GM23338 (cell line): ENCODE data around the gene NUCB1. TPM values are rescaled to one million over a fixed set of nuclear protein-coding genes. Genes with fewer than 3 reads are reported as not detected.

Source experiments
- ATAC-seq: fragments of 200-7000 bp; cut with Tn5 transposase; 3 replicates; pipeline ENCODE4 v1.9.1; 2020
- DNase-seq: peaks from one replicate; pipeline ENCODE4 v3.0.0-alpha.2; 2015; ENCODE audit warnings: low spot score
- H2AFZ ChIP-seq: fragments of 200-600 bp; sonication (generic); 2 replicates; pipeline ENCODE4 v1.8.0; 2016; ENCODE audit warnings: antibody characterized with exemption, mild to moderate bottlenecking, moderate library complexity
- H3F3A ChIP-seq: fragments of 200-600 bp; sonication (generic); replicated peaks from 2 replicates; pipeline ENCODE4 v1.8.0; 2017; ENCODE audit warnings: antibody characterized with exemption, mixed run types, low read depth
- H3K27ac ChIP-seq: fragments of 200-600 bp; sonication (generic); 2 replicates; pipeline ENCODE4 v1.6.1; 2016; ENCODE audit warnings: low read depth
- H3K27me3 ChIP-seq: fragments of 200-600 bp; sonication (generic); 2 replicates; pipeline ENCODE4 v1.8.0; 2016; ENCODE audit warnings: mild to moderate bottlenecking, mixed run types, moderate library complexity; ENCODE audit not compliant: insufficient read depth
- H3K36me3 ChIP-seq: fragments of 200-600 bp; sonication (generic); 2 replicates; pipeline ENCODE4 v1.8.0; 2016; ENCODE audit warnings: mild to moderate bottlenecking; ENCODE audit not compliant: insufficient read depth
- H3K4me1 ChIP-seq: fragments of 200-600 bp; sonication (generic); 2 replicates; pipeline ENCODE4 v1.8.0; 2016; ENCODE audit warnings: mild to moderate bottlenecking, moderate library complexity; ENCODE audit not compliant: insufficient read depth
- H3K4me2 ChIP-seq: fragments of 200-600 bp; sonication (generic); 2 replicates; pipeline ENCODE4 v1.7.1; 2017; ENCODE audit warnings: mixed run types
- H3K4me3 ChIP-seq: fragments of 200-600 bp; sonication (generic); 2 replicates; pipeline ENCODE4 v1.6.1; 2016; ENCODE audit warnings: mixed run types
- H3K79me2 ChIP-seq: fragments of 200-600 bp; sonication (generic); replicated peaks from 2 replicates; pipeline ENCODE4 v1.8.0; 2017; ENCODE audit warnings: mild to moderate bottlenecking; ENCODE audit not compliant: insufficient read depth
- H3K9me2 ChIP-seq: fragments of 200-600 bp; sonication (generic); 2 replicates; pipeline ENCODE4 v1.8.0; 2017; ENCODE audit not compliant: insufficient read depth
- H4K20me1 ChIP-seq: fragments of 200-600 bp; sonication (generic); replicated peaks from 2 replicates; pipeline ENCODE4 v1.8.0; 2017; ENCODE audit warnings: mild to moderate bottlenecking; ENCODE audit not compliant: insufficient read depth
- H3K27ac Mint-ChIP-seq: 2 replicates; pipeline ENCODE4 v1.8.0; 2020; ENCODE audit warnings: inconsistent platforms, mild to moderate bottlenecking, moderate library complexity, mixed read lengths
- H3K27me3 Mint-ChIP-seq: 3 replicates; pipeline ENCODE4 v1.8.0; 2022; ENCODE audit warnings: low read depth, mild to moderate bottlenecking, moderate library complexity, mixed read lengths, inconsistent platforms; ENCODE audit not compliant: insufficient read depth, poor library complexity
- H3K36me3 Mint-ChIP-seq: 3 replicates; pipeline ENCODE4 v1.8.0; 2021; ENCODE audit warnings: low read depth, mild to moderate bottlenecking, inconsistent platforms, moderate library complexity, mixed read lengths
- H3K4me1 Mint-ChIP-seq: 3 replicates; pipeline ENCODE4 v1.8.0; 2020; ENCODE audit warnings: mild to moderate bottlenecking, inconsistent platforms, mixed read lengths
- H3K4me3 Mint-ChIP-seq: 3 replicates; pipeline ENCODE4 v1.8.0; 2021; ENCODE audit warnings: moderate library complexity, mild to moderate bottlenecking, inconsistent platforms, mixed read lengths
- H3K9me3 Mint-ChIP-seq: 3 replicates; pipeline ENCODE4 v1.8.0; 2020; ENCODE audit warnings: moderate library complexity, mild to moderate bottlenecking, inconsistent platforms, mixed read lengths
- EZH2phosphoT487 ChIP-seq: fragments of 200-600 bp; sonication (generic); IDR thresholded peaks from one replicate; pipeline ENCODE4 v1.8.1; 2018; ENCODE audit warnings: antibody characterized with exemption; ENCODE audit not compliant: unreplicated experiment
- NANOG ChIP-seq: IDR thresholded peaks from 2 replicates; pipeline ENCODE4 v1.6.1; 2016; ENCODE audit warnings: antibody characterized with exemption, borderline replicate concordance
- REST ChIP-seq: IDR thresholded peaks from one replicate; pipeline ENCODE4 v1.6.1; 2018; ENCODE audit warnings: antibody characterized with exemption; ENCODE audit not compliant: unreplicated experiment
- STAT1 ChIP-seq: IDR thresholded peaks from one replicate; pipeline ENCODE4 v1.6.1; 2016; ENCODE audit warnings: antibody characterized with exemption; ENCODE audit not compliant: unreplicated experiment
- ZNF331 ChIP-seq: fragments of 250-450 bp; sonication (Bioruptor Pico); IDR thresholded peaks from 2 replicates; pipeline ENCODE4 v1.5.0; 2020; ENCODE audit warnings: low read depth, mild to moderate bottlenecking, moderate library complexity
- ZNF462 ChIP-seq: fragments of 250-450 bp; sonication (Bioruptor Pico); IDR thresholded peaks from 2 replicates; pipeline ENCODE4 v1.5.0; 2020; ENCODE audit warnings: mild to moderate bottlenecking, moderate library complexity
- polyA plus RNA-seq: library from polyadenylated mRNA; unstranded; fragments of >200 nt; fragmentation: Nextera tagmentation; extraction: Ambion mirVana; gene quantifications from 2 replicates; pipeline ENCODE4 v1.2.1, GENCODE V29; 2016
- total RNA-seq: library from RNA; depleted of rRNA; stranded (reverse); fragments of >200 nt; shearing (Covaris generic); gene quantifications from 2 replicates; pipeline ENCODE4 v1.2.3, GENCODE V29; 2014
- TF ChIP-seq, protein P1 (sequence below): IDR thresholded peaks from 2 replicates; pipeline ENCODE4 v1.6.1; 2016; ENCODE audit warnings: antibody characterized with exemption

Gene NUCB1
- total and polyA plus RNA-seq, 2 experiments from 2014 or later, result 57.1 to 163 TPM

GRCh38 chr19:48953141-48953540 lies 53.0 kb downstream of the NUCB1 start:
- no peak for TF ChIP-seq NANOG
- TF ChIP-seq REST, result no peak
- no peak for TF ChIP-seq ZNF331
- no peak for TF ChIP-seq STAT1
- TF ChIP-seq, protein P1, sequence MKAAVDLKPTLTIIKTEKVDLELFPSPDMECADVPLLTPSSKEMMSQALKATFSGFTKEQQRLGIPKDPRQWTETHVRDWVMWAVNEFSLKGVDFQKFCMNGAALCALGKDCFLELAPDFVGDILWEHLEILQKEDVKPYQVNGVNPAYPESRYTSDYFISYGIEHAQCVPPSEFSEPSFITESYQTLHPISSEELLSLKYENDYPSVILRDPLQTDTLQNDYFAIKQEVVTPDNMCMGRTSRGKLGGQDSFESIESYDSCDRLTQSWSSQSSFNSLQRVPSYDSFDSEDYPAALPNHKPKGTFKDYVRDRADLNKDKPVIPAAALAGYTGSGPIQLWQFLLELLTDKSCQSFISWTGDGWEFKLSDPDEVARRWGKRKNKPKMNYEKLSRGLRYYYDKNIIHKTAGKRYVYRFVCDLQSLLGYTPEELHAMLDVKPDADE, result no peak
- no peak for TF ChIP-seq ZNF462 (CRISPR knock-in tag)
- TF ChIP-seq EZH2phosphoT487, result no peak
- H3K27me3 Mint-ChIP-seq, result peaks cover 19% of the 10 kb centered on the region
- H3K36me3 Mint-ChIP-seq, result peaks cover 32% of the 10 kb centered on the region
- no peak for DNase-seq
- Histone ChIP-seq H3K79me2 (peaks cover 29% of the 10 kb centered on the region), H3F3A (peaks cover 17% of the 10 kb centered on the region), H3K36me3 (peaks cover 10% of the 10 kb centered on the region), H3K27ac (no peak overlapping the region), H3K9me2 (no peaks in the 10 kb centered on the region), H3K27me3 (no peaks in the 10 kb centered on the region), H4K20me1 (peaks cover 13% of the 10 kb centered on the region; the same call in 1 of the 2 replicates), H3K4me2 (no peak overlapping the region), H2AFZ (no peak overlapping the region), H3K4me3 (no peak overlapping the region), H3K4me1 (peaks cover 12% of the 10 kb centered on the region; the same call in 1 of the 2 replicates)
- ATAC-seq, result no peak
- H3K27ac Mint-ChIP-seq, result no peak overlapping the region
- H3K4me3 Mint-ChIP-seq, result no peak overlapping the region; the same call in 2 of the 3 replicates
- H3K9me3 Mint-ChIP-seq, result peaks cover 8% of the 10 kb centered on the region
- H3K4me1 Mint-ChIP-seq, result peaks cover 16% of the 10 kb centered on the region
